Tibial nerve (tissue), 4 donors: ENCODE measurements around the gene TNKS1BP1. TPM values are rescaled to one million over a fixed set of nuclear protein-coding genes. Genes with fewer than 3 reads are reported as not detected.

ENCODE experiments used
- DNase-seq, 2 donors: peaks; one replicate each; pipeline ENCODE4 v3.0.0-alpha.2; 2019; ENCODE audit warnings: low spot score in 2 of 2
- H3K27ac ChIP-seq, 4 donors: fragments of 200-600 bp; sonication (generic) in 3 of 4; one replicate each; pipeline ENCODE4 v1.5.1; 2017 to 2019; ENCODE audit warnings: mild to moderate bottlenecking in 1 of 4
- H3K27me3 ChIP-seq, 2 donors: fragments of 200-600 bp; sonication (generic) in 1 of 2; one replicate each; pipeline versions ENCODE4 v1.5.1 to v1.6.0; 2017 to 2019
- H3K36me3 ChIP-seq, 3 donors: fragments of 200-600 bp; sonication (generic); one replicate each; pipeline ENCODE4 v1.5.1; 2018 to 2019
- H3K4me1 ChIP-seq, 4 donors: fragments of 200-600 bp; sonication (generic) in 3 of 4; one replicate each; pipeline ENCODE4 v1.5.1; 2017 to 2019
- H3K4me3 ChIP-seq, 4 donors: fragments of 200-600 bp; sonication (generic) in 3 of 4; one replicate each; pipeline ENCODE4 v1.5.1; 2017 to 2019; ENCODE audit warnings: mild to moderate bottlenecking in 1 of 4, moderate library complexity in 1 of 4
- H3K9me3 ChIP-seq, 4 donors: fragments of 200-600 bp; sonication (generic) in 3 of 4; one replicate each; pipeline ENCODE4 v1.5.1; 2017 to 2019
- CTCF ChIP-seq, 5 experiments: fragments of 200-600 bp in 3 of 5; fragments of 450-650 bp in 2 of 5; sonication (generic) in 3 of 5; IDR thresholded peaks; one replicate each; pipeline ENCODE4 v1.5.1; 2016 to 2019; ENCODE audit warnings: antibody characterized with exemption in 5 of 5, mild to moderate bottlenecking in 3 of 5, moderate library complexity in 2 of 5
- EP300 ChIP-seq, 2 donors: sonication (generic); formaldehyde crosslinking; IDR thresholded peaks; one replicate each; pipeline ENCODE4 v1.6.1; 2017; ENCODE audit warnings: antibody characterized with exemption in 2 of 2, mild to moderate bottlenecking in 1 of 2
- POLR2A ChIP-seq, 2 donors: fragments of 450-650 bp; IDR thresholded peaks; one replicate each; pipeline ENCODE4 v1.6.1; 2017; ENCODE audit warnings: antibody characterized with exemption in 2 of 2, mild to moderate bottlenecking in 2 of 2, moderate library complexity in 2 of 2
- WGBS, 2 donors: methylation state at CpG; one replicate each; pipeline ENCODE4 v1.1.5; 2018; 5-methylcytosine and 5-hydroxymethylcytosine counted together
- total RNA-seq, 4 donors: library from RNA; depleted of rRNA; stranded (reverse); fragments of >200 nt; gene quantifications; one replicate each; pipeline ENCODE4 v1.1.0, GENCODE V29; 2016

TNKS1BP1 gene
- total RNA-seq, 4 donors from 2014 or later, result 147 to 238 (median 204) TPM

- H3K27ac ChIP-seq, result no peak overlapping the region
- WGBS, 2 donors, result 82 to 84% methylated on average over 5 to 9 of the region's 9 CpGs
- H3K4me3 ChIP-seq, result no peak overlapping the region
- no peaks in the 10 kb centered on the region for H3K36me3 ChIP-seq
- peaks cover 0 to 14% (median 2%) of the 10 kb centered on the region in 4 donors for H3K4me1 ChIP-seq
- no peaks in the 10 kb centered on the region for H3K9me3 ChIP-seq
- DNase-seq, result no peak
- no peaks in the 10 kb centered on the region for H3K27me3 ChIP-seq
- TF ChIP-seq CTCF (IDR thresholded peaks at IDR 0.05), result no peak
- TF ChIP-seq POLR2A (IDR thresholded peaks at IDR 0.05), result no peak
- no peak for TF ChIP-seq EP300 (IDR thresholded peaks at IDR 0.05)
Observed at GRCh38 chr11:57347336-57347735, 22.6 kb upstream of the TNKS1BP1 start.

GRCh38 chr11:57345555-57346211 lies 20.9 kb upstream of the TNKS1BP1 start:
- Histone ChIP-seq H3K27me3 (no peaks in the 10 kb centered on the region), H3K4me1 (peaks cover 0 to 14% (median 2%) of the 10 kb centered on the region in 4 donors), H3K36me3 (no peaks in the 10 kb centered on the region), H3K27ac (no peak overlapping the region), H3K4me3 (no peak overlapping the region), H3K9me3 (no peaks in the 10 kb centered on the region)
- TF ChIP-seq POLR2A (IDR thresholded peaks at IDR 0.05), result no peak
- TF ChIP-seq CTCF (IDR thresholded peaks at IDR 0.05), result peak; percentile 47 to 82 (median 71)
- TF ChIP-seq EP300 (IDR thresholded peaks at IDR 0.05), result no peak
- 18% methylated on average over 11 of the region's 11 CpGs for WGBS, 2 donors
- DNase-seq, result peak; percentile 62 to 86

GRCh38 chr11:57344826-57345225 lies 20.1 kb upstream of the TNKS1BP1 start:
- Histone ChIP-seq H3K36me3 (no peaks in the 10 kb centered on the region), H3K4me1 (peaks cover 0 to 12% (median 2%) of the 10 kb centered on the region in 4 donors), H3K4me3 (no peak overlapping the region), H3K27me3 (no peaks in the 10 kb centered on the region), H3K9me3 (no peaks in the 10 kb centered on the region), H3K27ac (no peak overlapping the region)
- 85 to 86% methylated on average over 10 of the region's 10 CpGs for WGBS, 2 donors
- DNase-seq, result no peak
- TF ChIP-seq POLR2A (IDR thresholded peaks at IDR 0.05), result no peak
- no peak for TF ChIP-seq CTCF (IDR thresholded peaks at IDR 0.05)
- TF ChIP-seq EP300 (IDR thresholded peaks at IDR 0.05), result no peak

GRCh38 chr11:57343825-57344224 lies 19.1 kb upstream of the TNKS1BP1 start:
- H3K27me3 ChIP-seq, result no peaks in the 10 kb centered on the region
- TF ChIP-seq CTCF (IDR thresholded peaks at IDR 0.05) (no peak), POLR2A (IDR thresholded peaks at IDR 0.05) (no peak), EP300 (IDR thresholded peaks at IDR 0.05) (no peak)
- no peak overlapping the region for H3K4me3 ChIP-seq
- H3K27ac ChIP-seq, result no peak overlapping the region
- no peaks in the 10 kb centered on the region for H3K9me3 ChIP-seq
- no peaks in the 10 kb centered on the region for H3K36me3 ChIP-seq
- H3K4me1 ChIP-seq, result peaks cover 0 to 6% (median 0%) of the 10 kb centered on the region in 4 donors
- DNase-seq, result no peak
- 59 to 64% methylated on average over 7 of the region's 7 CpGs for WGBS, 2 donors

- no peak for DNase-seq
- WGBS, 2 donors, result 66 to 75% methylated on average over 11 of the region's 11 CpGs
- H3K4me1 ChIP-seq, result peaks cover 0 to 6% (median 0%) of the 10 kb centered on the region in 4 donors
- no peaks in the 10 kb centered on the region for H3K9me3 ChIP-seq
- H3K27me3 ChIP-seq, result no peaks in the 10 kb centered on the region
- H3K36me3 ChIP-seq, result no peaks in the 10 kb centered on the region
- TF ChIP-seq CTCF (IDR thresholded peaks at IDR 0.05) (no peak), POLR2A (IDR thresholded peaks at IDR 0.05) (no peak), EP300 (IDR thresholded peaks at IDR 0.05) (no peak)
- no peak overlapping the region for H3K4me3 ChIP-seq
- no peak overlapping the region for H3K27ac ChIP-seq
Observed at GRCh38 chr11:57342702-57343101, 17.9 kb upstream of the TNKS1BP1 start.
